Measurements from ENCODE around the gene HEG1. TPM values are rescaled to one million over a fixed set of nuclear protein-coding genes. Genes with fewer than 3 reads are reported as not detected.

Gene HEG1
- total and polyA plus RNA-seq, 8 donors: 2.3 to 56.9 (median 21.5) TPM

GRCh38 chr3:125102470-125102869 is 46.7 kb upstream of the HEG1 start:
- no peak overlapping the region for H3K27ac ChIP-seq
- no peak for DNase-seq
- no peaks in the 10 kb centered on the region for H3K9me3 ChIP-seq
- H3K4me1 ChIP-seq: no peaks in the 10 kb centered on the region
- H3K36me3 ChIP-seq: peaks cover 0 to 7% (median 2%) of the 10 kb centered on the region in 4 donors
- no peak overlapping the region for H3K4me3 ChIP-seq
- H3K27me3 ChIP-seq: no peaks in the 10 kb centered on the region
- WGBS, 5 donors: 78 to 85% (median 84%) methylated on average over 6 of the region's 6 CpGs
- TF ChIP-seq, protein P1, sequence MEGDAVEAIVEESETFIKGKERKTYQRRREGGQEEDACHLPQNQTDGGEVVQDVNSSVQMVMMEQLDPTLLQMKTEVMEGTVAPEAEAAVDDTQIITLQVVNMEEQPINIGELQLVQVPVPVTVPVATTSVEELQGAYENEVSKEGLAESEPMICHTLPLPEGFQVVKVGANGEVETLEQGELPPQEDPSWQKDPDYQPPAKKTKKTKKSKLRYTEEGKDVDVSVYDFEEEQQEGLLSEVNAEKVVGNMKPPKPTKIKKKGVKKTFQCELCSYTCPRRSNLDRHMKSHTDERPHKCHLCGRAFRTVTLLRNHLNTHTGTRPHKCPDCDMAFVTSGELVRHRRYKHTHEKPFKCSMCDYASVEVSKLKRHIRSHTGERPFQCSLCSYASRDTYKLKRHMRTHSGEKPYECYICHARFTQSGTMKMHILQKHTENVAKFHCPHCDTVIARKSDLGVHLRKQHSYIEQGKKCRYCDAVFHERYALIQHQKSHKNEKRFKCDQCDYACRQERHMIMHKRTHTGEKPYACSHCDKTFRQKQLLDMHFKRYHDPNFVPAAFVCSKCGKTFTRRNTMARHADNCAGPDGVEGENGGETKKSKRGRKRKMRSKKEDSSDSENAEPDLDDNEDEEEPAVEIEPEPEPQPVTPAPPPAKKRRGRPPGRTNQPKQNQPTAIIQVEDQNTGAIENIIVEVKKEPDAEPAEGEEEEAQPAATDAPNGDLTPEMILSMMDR (IDR thresholded peaks at IDR 0.05): no peak
- TF ChIP-seq POLR2AphosphoS5 (IDR thresholded peaks at IDR 0.05) (no peak), EP300 (IDR thresholded peaks at IDR 0.05) (no peak), POLR2A (IDR thresholded peaks at IDR 0.05) (no peak)
- intact Hi-C loops (cut with DNase I; ENCODE audit: low total_unique reads): no loop called here

- no peak for DNase-seq
- no peak overlapping the region for H3K4me3 ChIP-seq
- H3K27ac ChIP-seq: no peak overlapping the region
- H3K9me3 ChIP-seq: no peaks in the 10 kb centered on the region
- WGBS, 5 donors: 75 to 89% (median 84%) methylated on average over 4 of the region's 4 CpGs
- TF ChIP-seq, protein P1 (IDR thresholded peaks at IDR 0.05): no peak
- TF ChIP-seq EP300 (IDR thresholded peaks at IDR 0.05): no peak
- TF ChIP-seq POLR2AphosphoS5 (IDR thresholded peaks at IDR 0.05): no peak
- TF ChIP-seq POLR2A (IDR thresholded peaks at IDR 0.05): no peak
- intact Hi-C loops (cut with DNase I; ENCODE audit: low total_unique reads): no loop called here
- no peaks in the 10 kb centered on the region for H3K27me3 ChIP-seq
- H3K4me1 ChIP-seq: no peaks in the 10 kb centered on the region
- H3K36me3 ChIP-seq: peaks cover 0 to 9% (median 4%) of the 10 kb centered on the region in 4 donors
These were observed 43.0 kb upstream of the HEG1 start for GRCh38 chr3:125098611-125099291.

DNA sequence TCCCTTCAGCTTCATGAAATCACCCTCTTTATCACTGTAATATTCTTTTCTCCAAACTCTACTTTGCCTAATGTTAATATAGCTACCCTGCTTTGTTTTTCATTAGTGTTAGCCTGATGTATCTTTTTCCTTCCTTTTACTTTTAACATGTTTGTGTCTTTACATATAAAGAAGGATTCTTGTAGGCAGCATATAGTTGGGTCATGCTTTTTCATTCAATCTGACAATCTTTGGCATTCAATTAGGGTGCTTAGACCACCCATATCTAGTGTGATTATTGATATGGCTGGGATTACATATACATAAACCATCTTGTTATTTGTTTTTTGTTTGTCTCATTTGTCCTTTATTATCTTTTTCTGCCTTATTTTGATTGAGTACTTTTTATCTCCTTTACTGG is 34.9 kb upstream of the HEG1 start:
- no peaks in the 10 kb centered on the region for H3K9me3 ChIP-seq
- no peak overlapping the region for H3K27ac ChIP-seq
- no peak overlapping the region for H3K4me3 ChIP-seq
- H3K27me3 ChIP-seq: no peaks in the 10 kb centered on the region
- H3K36me3 ChIP-seq: peaks cover 0 to 9% (median 5%) of the 10 kb centered on the region in 4 donors
- intact Hi-C loops (cut with DNase I; ENCODE audit: low total_unique reads): no loop called here
- no peaks in the 10 kb centered on the region for H3K4me1 ChIP-seq
- no peak for DNase-seq
- no peak for TF ChIP-seq POLR2AphosphoS5 (IDR thresholded peaks at IDR 0.05)
- TF ChIP-seq POLR2A (IDR thresholded peaks at IDR 0.05): no peak
- TF ChIP-seq, protein P1 (IDR thresholded peaks at IDR 0.05): no peak
- TF ChIP-seq EP300 (IDR thresholded peaks at IDR 0.05): no peak

DNA sequence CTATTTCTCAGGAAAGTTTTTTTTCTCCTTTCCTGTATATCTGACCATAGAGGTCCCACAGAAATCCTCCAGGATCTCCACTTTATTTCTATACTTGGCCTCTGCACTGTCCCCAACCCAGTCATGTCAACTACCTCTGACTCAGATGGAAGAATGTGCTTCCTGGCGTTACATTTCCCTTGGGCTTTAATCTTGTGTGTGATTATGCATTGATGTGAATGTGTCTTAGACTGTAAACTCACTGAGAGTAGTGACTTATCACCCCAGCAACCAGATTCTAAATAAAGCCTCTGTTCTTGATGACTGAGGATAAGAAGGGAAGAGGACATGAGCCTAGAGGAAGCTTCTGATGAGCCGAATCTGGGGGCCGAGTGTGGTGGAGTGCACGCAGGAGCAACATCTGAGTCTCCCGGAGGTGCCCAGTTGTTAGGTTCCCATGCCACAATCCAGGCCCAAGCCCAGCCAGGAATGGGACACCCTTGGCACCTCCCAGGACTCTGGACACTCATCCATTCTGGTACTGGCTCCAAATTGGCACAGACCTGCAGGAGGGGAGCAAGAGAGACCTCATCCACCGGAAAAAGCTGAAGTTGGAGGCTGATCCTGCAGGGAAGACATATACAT is 32.1 kb upstream of the HEG1 start:
- Histone ChIP-seq H3K4me1 (no peaks in the 10 kb centered on the region), H3K27ac (no peak overlapping the region), H3K9me3 (no peaks in the 10 kb centered on the region), H3K36me3 (peaks cover 0 to 14% (median 4%) of the 10 kb centered on the region in 4 donors), H3K27me3 (no peaks in the 10 kb centered on the region), H3K4me3 (no peak overlapping the region)
- intact Hi-C loops (cut with DNase I; ENCODE audit: low total_unique reads): no loop called here
- TF ChIP-seq, protein P1 (IDR thresholded peaks at IDR 0.05): no peak
- no peak for TF ChIP-seq POLR2A (IDR thresholded peaks at IDR 0.05)
- no peak for TF ChIP-seq POLR2AphosphoS5 (IDR thresholded peaks at IDR 0.05)
- TF ChIP-seq EP300 (IDR thresholded peaks at IDR 0.05): no peak
- DNase-seq: no peak
- WGBS, 5 donors: 79 to 90% (median 83%) methylated on average over 6 of the region's 6 CpGs

Data from stomach (tissue), 9 donors.